BLaER1 treated with 17β-estradiol and CSF1 and Interleukin-3, amounts not matched to agents 10 nM and 100 nM (cell line): Measurements from ENCODE around the gene EFCAB5.

ENCODE experiments used
- H3K27ac ChIP-seq, 11 experiments: shearing (Covaris generic); formaldehyde crosslinking; 2 replicates each; pipeline ENCODE4 v1.8.1; 2022
- H3K27me3 ChIP-seq, 11 experiments: shearing (Covaris generic); formaldehyde crosslinking; 2 replicates each; pipeline ENCODE4 v1.8.1; 2022
- H3K36me3 ChIP-seq, 11 experiments: shearing (Covaris generic); formaldehyde crosslinking; 2 replicates each; pipeline ENCODE4 v1.8.1; 2022
- H3K4me1 ChIP-seq, 10 experiments: shearing (Covaris generic); formaldehyde crosslinking; 2 replicates each; pipeline ENCODE4 v1.8.1; 2022
- H3K4me2 ChIP-seq, 11 experiments: shearing (Covaris generic); formaldehyde crosslinking; 2 replicates each; pipeline ENCODE4 v1.8.1; 2022
- H3K4me3 ChIP-seq, 10 experiments: shearing (Covaris generic); formaldehyde crosslinking; 2 replicates each; pipeline ENCODE4 v1.8.1; 2022
- H3K9ac ChIP-seq, 11 experiments: shearing (Covaris generic); formaldehyde crosslinking; 2 replicates each; pipeline ENCODE4 v1.8.1; 2022
- H3K9me3 ChIP-seq, 11 experiments: shearing (Covaris generic); formaldehyde crosslinking; replicated peaks in 1 of 11; 2 replicates each; pipeline ENCODE4 v1.8.1; 2022
- H4K20me1 ChIP-seq, 11 experiments: shearing (Covaris generic); formaldehyde crosslinking; 2 replicates each; pipeline ENCODE4 v1.8.1; 2022
- Cebpa-rat ChIP-seq, 11 experiments: shearing (Covaris generic); IDR thresholded peaks; 2 replicates each; pipeline ENCODE4 v1.8.1; 2022

EFCAB5 gene

DNA sequence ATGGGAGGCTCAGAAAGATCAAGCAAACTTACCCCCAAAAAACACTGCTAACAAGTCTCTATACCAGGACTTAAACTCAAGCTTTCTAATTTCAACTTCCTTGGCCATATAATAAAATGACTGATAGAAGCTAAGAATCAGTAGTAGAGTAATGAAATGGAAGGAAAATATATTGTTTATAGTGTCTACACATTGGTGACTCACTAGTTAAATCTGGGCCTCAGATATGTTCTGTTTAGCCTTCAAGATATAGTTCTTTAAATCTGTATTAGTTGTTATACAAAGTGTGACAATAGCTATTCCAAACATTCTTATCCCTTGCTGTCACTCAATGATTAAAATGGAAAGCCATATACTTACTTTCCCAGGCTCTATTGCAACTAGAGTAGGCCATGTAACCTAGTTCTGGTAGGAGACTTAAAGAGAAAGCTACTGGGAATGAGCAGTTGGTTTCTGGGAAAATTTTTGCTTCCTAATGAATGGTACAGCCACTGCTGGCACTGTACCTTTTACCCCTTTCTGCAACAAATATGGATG, 29.7 kb upstream of the EFCAB5 start:
- Histone ChIP-seq H3K9ac (no peak overlapping the region), H3K9me3 (peaks cover 20 to 34% (median 25%) of the 10 kb centered on the region in 11 experiments), H4K20me1 (peaks cover 0 to 26% (median 4%) of the 10 kb centered on the region in 11 experiments; a peak in 8 of 22 replicates), H3K4me1 (peaks cover 0 to 15% (median 0%) of the 10 kb centered on the region in 10 experiments; a peak in 2 of 20 replicates), H3K4me3 (no peak overlapping the region), H3K27me3 (no peaks in the 10 kb centered on the region), H3K4me2 (no peak overlapping the region), H3K27ac (no peak overlapping the region), H3K36me3 (peaks cover 27 to 62% (median 44%) of the 10 kb centered on the region in 11 experiments)
- TF ChIP-seq Cebpa-rat (IDR thresholded peaks at IDR 0.05): no peak

DNA sequence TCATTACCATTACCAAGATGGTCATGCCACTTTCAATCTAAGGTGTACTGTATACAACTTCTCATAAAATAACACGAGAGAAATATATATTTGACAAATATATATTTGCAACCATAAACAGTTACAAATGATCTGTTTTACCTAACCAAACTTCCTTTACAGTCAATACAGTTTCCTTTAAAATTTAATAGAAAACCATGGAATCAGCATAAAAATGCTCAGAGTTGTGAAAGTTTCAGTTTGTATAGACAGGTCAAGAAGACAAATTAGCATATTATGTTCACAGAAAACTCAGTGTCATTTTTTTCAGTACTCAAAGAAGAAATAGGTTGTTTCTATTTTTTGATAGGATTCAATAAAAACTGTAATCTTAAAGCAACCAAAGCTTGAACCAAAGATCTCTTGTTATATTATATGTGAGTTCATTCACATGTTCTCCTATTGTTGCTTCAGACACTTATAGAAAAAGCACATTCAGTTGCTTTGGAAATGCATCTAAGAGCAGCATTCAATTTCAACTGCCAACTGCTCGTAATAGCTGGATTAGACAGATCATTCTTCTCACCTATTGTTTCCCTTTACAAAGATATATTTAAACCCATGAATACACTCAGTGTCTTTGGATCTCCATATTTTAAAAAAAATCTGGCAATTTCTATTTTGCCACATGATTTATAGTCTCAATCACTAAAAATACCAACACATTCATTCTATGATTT, 26.5 kb upstream of the EFCAB5 start:
- H3K36me3 ChIP-seq: peaks cover 9 to 49% (median 21%) of the 10 kb centered on the region in 11 experiments; a peak in 20 of 22 replicates
- TF ChIP-seq Cebpa-rat (IDR thresholded peaks at IDR 0.05): no peak
- peaks cover 0 to 4% (median 2%) of the 10 kb centered on the region in 11 experiments; a peak in 4 of 22 replicates for H3K9me3 ChIP-seq
- H3K27me3 ChIP-seq: no peaks in the 10 kb centered on the region
- no peak overlapping the region for H3K9ac ChIP-seq
- H3K4me1 ChIP-seq: peaks cover 0 to 45% (median 15%) of the 10 kb centered on the region in 10 experiments; a peak in 15 of 20 replicates
- no peak overlapping the region for H3K27ac ChIP-seq
- 0 out of 22 replicates have a peak overlapping the region, but pooled peaks of 1 of the 11 experiments have one; percentile 11 for H3K4me2 ChIP-seq
- H3K4me3 ChIP-seq: no peak overlapping the region
- peaks cover 3 to 51% (median 28%) of the 10 kb centered on the region in 11 experiments; a peak in 13 of 22 replicates for H4K20me1 ChIP-seq

DNA sequence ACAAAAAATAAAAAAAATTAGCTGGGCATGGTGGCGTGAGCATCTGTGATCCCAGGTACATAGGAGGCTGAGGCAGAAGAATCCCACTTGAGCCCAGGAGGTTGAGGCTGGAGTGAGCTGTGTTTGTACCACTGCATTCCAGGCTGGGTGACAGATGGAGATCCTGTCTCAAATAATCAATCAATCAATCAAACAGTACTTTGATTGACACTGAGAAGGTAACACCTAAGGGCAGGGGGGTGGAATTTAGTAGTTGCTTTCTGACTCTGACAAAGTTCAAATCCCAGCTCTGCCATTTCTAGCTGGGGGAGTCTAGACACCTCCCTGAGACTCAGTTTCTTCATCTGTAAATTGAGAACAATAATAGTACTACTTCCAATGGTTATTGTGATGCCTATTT, 23.4 kb upstream of the EFCAB5 start:
- peaks cover 7 to 62% (median 36%) of the 10 kb centered on the region in 11 experiments; a peak in 17 of 22 replicates for H4K20me1 ChIP-seq
- H3K4me3 ChIP-seq: no peak overlapping the region
- H3K4me1 ChIP-seq: peaks cover 0 to 47% (median 15%) of the 10 kb centered on the region in 10 experiments; a peak in 15 of 20 replicates
- H3K36me3 ChIP-seq: peaks cover 7 to 41% (median 21%) of the 10 kb centered on the region in 11 experiments; a peak in 20 of 22 replicates
- no peak for TF ChIP-seq Cebpa-rat (IDR thresholded peaks at IDR 0.05)
- no peaks in the 10 kb centered on the region for H3K27me3 ChIP-seq
- peak overlapping the region in 2 of 11 experiments; percentile 0 to 67; a peak in 1 of 22 replicates for H3K4me2 ChIP-seq
- H3K9ac ChIP-seq: no peak overlapping the region
- no peak overlapping the region for H3K27ac ChIP-seq
- H3K9me3 ChIP-seq: no peaks in the 10 kb centered on the region

DNA sequence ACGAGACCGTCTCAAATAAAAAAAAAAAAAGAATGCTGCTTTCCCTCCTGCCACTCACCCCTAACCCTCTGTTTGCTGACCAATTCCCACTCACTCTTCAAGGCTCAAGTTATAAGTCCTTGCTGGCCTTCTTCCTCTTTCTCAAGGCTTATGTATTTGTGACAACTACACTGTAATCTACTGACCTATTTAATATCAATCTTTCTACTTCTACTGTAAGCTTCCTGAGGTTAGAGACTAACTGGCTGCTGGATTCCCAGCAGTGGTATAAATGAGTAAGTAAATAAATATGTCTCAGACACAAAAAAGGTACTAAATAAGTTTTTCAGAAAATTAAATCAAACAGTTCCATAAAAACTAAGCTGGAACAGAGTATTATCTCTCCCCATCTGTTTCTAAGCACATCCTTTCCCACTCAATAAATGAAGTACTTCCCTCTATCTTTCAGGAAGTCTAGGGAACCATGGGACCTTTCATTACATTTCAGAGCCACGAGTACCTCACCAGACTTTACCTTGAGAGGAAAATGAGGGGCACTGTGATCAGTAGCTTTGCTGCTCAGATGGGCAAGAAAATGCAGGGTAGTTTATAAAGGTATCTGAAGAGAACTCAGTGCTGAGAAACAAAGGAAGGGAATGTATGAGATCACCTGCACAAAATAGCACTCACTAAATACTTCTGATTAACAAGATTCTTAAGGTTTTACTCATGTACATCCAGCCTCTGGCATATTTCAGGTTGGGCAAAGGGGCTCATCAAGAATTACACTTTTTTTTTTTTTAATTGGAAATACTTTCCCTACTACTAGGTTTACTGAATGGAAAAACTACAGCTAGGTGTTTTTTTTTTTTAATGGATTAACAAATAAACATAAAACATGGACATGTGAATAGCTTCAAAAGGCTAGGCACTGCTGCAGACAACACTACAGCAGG, 22.2 kb upstream of the EFCAB5 start:
- Histone ChIP-seq H3K4me2 (peak overlapping the region in 5 of 11 experiments; percentile 0 to 67 (median 30); a peak in 7 of 22 replicates), H3K27ac (peak overlapping the region in 5 of 11 experiments; percentile 4 to 35 (median 20); a peak in 5 of 22 replicates), H3K9me3 (no peaks in the 10 kb centered on the region)

DNA sequence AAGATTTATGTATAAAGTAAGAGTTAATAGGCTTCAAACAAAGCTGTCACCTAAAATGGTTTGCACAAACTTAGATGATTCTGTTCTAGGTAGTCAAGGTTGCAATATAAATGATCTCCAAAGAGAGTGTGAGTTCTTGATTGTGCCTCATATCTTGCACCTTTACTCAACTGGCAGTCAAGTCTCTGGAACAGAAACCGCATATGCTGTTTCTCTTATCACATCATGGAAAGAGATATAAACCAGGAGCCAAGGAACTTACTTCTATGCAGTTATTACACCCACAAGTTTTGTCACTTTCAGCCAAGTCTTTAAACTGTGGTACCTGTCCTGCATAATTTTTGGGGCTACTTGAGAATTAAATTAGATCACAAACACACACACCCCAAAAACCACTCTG, 16.6 kb upstream of the EFCAB5 start:
- H4K20me1 ChIP-seq: peaks cover 10 to 73% (median 40%) of the 10 kb centered on the region in 11 experiments; a peak in 17 of 22 replicates

More for the DNA sequence above, 22.2 kb upstream of the EFCAB5 start:
- Histone ChIP-seq H4K20me1 (peaks cover 9 to 60% (median 45%) of the 10 kb centered on the region in 11 experiments; a peak in 17 of 22 replicates), H3K27me3 (no peaks in the 10 kb centered on the region), H3K9ac (no peak overlapping the region), H3K4me1 (peaks cover 0 to 45% (median 16%) of the 10 kb centered on the region in 10 experiments; a peak in 15 of 20 replicates), H3K4me3 (no peak overlapping the region), H3K36me3 (peaks cover 2 to 45% (median 18%) of the 10 kb centered on the region in 11 experiments; a peak in 20 of 22 replicates)
- no peak for TF ChIP-seq Cebpa-rat (IDR thresholded peaks at IDR 0.05)

DNA sequence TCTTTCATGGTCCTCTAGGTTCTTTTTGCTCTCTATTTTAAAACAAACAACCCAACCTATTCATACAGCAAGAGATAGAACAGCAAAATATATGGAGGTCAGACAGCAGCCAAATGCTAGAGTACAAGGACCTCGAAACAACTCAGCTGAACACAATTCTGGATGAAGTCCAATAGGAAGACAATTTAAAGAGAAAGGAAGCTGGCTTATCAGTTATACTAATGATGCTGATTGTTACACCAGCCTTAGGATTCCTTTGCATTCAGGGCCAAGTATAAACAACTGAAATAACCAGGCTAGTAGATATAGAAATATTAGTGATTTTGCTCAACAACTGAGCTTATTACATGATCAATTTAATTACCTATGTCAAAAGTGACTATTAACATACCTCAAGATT, 13.9 kb upstream of the EFCAB5 start:
- Histone ChIP-seq H3K27me3 (no peaks in the 10 kb centered on the region), H3K36me3 (peaks cover 0 to 31% (median 17%) of the 10 kb centered on the region in 11 experiments; a peak in 15 of 22 replicates), H3K4me2 (peak overlapping the region; percentile 87 to 98 (median 92)), H4K20me1 (peaks cover 4 to 60% (median 32%) of the 10 kb centered on the region in 11 experiments; a peak in 14 of 22 replicates), H3K27ac (peak overlapping the region in 3 of 11 experiments; percentile 88 to 94 (median 88); a peak in 3 of 22 replicates), H3K9ac (peak overlapping the region in 3 of 11 experiments; percentile 35 to 88 (median 86); a peak in 5 of 22 replicates), H3K4me3 (peak overlapping the region in 6 of 10 experiments; percentile 7 to 82 (median 73); a peak in 9 of 20 replicates), H3K9me3 (no peaks in the 10 kb centered on the region), H3K4me1 (peaks cover 38 to 59% (median 46%) of the 10 kb centered on the region in 10 experiments)
- no peak for TF ChIP-seq Cebpa-rat (IDR thresholded peaks at IDR 0.05)

More for the DNA sequence above, 16.6 kb upstream of the EFCAB5 start:
- Histone ChIP-seq H3K4me3 (no peak overlapping the region), H3K4me1 (peaks cover 27 to 42% (median 35%) of the 10 kb centered on the region in 10 experiments), H3K9me3 (no peaks in the 10 kb centered on the region), H3K4me2 (no peak overlapping the region; a peak in 1 of 22 replicates), H3K27me3 (no peaks in the 10 kb centered on the region), H3K27ac (no peak overlapping the region), H3K9ac (no peak overlapping the region), H3K36me3 (peaks cover 0 to 42% (median 25%) of the 10 kb centered on the region in 11 experiments; a peak in 16 of 22 replicates)
- no peak for TF ChIP-seq Cebpa-rat (IDR thresholded peaks at IDR 0.05)

DNA sequence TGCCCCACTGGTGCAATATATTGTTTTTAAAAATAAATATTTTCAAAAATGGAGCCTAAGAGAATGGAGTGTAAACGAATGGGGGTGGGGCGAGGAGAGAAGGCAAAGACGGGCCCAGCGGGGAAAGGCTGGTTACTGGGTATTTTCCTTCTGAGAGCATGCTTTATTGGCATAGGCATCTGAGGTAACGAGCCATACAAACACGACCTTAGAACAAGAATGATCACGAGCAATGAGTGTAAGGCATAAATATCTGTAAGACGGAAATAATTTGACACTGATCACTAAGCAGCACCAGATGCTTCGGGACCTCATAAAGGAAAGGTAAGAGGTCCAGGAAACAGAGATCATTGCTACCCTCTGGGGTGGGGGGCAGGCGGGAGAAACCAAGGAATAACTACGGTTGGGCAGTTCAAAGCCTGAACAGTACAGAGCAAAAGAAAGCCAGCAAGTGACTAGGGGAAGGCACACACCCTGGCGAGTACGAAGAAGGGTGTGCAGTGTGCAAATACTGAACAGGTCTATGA, 12.4 kb upstream of the EFCAB5 start:
- Histone ChIP-seq H3K4me1 (peaks cover 38 to 68% (median 48%) of the 10 kb centered on the region in 10 experiments), H4K20me1 (peaks cover 3 to 47% (median 25%) of the 10 kb centered on the region in 11 experiments; a peak in 14 of 22 replicates), H3K9me3 (no peaks in the 10 kb centered on the region), H3K4me3 (peak overlapping the region; percentile 71 to 85 (median 76)), H3K36me3 (peaks cover 0 to 15% (median 12%) of the 10 kb centered on the region in 11 experiments; a peak in 15 of 22 replicates), H3K9ac (peak overlapping the region; percentile 82 to 92 (median 88)), H3K27me3 (no peaks in the 10 kb centered on the region), H3K4me2 (peak overlapping the region; percentile 87 to 98 (median 92)), H3K27ac (peak overlapping the region; percentile 51 to 94 (median 89); a peak in 21 of 22 replicates)
- TF ChIP-seq Cebpa-rat (IDR thresholded peaks at IDR 0.05): no peak
